ENCODE results near the gene GPS1.

GRCh38 chr17:82012261-82012639 lies 39.4 kb upstream of the GPS1 start:
- TF ChIP-seq RARB (CRISPR knock-in tag; IDR thresholded peaks at IDR 0.05) (no peak), ISL1 (CRISPR knock-in tag; IDR thresholded peaks at IDR 0.05) (no peak), ARNTL (CRISPR knock-in tag; IDR thresholded peaks at IDR 0.05; ENCODE audit: borderline replicate concordance, low read depth) (no peak), CREB5 (CRISPR knock-in tag; IDR thresholded peaks at IDR 0.05; ENCODE audit: low read depth) (no peak), ZFP30 (CRISPR knock-in tag; IDR thresholded peaks at IDR 0.05) (no peak)
